ENCODE results near the gene TGM5.

TGM5 gene

DNA sequence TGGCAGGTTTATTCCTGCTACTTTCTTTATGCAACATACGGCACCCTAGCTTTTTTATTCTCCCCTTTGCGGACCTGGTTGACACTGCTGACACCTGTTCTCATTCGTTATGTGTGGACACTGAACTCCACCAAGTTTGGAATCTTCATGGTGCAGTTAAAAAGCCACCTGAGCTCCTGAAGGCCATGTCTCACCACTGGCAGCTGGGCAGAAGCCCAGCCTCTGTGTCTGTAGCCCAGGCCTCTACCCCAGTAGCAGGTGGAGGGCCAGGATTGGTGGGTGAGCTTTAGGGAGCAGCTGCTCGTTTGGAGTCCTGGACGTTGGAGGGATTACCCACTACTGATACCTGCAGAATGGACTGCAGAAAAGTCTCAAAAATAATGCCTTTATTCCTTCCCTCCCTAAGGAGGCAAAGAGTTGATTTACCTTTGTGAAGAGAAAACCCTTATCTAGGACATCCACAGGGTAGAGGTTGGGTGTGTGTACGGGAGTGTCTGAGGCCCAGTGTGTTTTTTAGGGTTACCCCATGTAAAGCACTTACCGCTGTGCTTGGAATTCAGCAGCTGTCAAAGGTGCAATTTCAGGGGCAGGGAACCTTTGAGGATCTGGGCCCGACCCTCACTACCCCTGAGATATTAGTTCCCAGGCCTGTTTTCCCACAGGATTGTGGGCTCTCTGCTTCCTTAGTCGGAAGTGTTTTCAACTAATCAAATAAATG is 82.2 kb downstream of the TGM5 start:
- Histone ChIP-seq H3K27me3 (ENCODE audit: control insufficient read depth in 1 of 2, insufficient read depth in 2 of 2, low read length in 2 of 2) (no peaks in the 10 kb centered on the region), H3K36me3 (ENCODE audit: control insufficient read depth in 1 of 2, insufficient read depth in 2 of 2, low read length in 2 of 2) (peaks cover 12 to 15% of the 10 kb centered on the region in 2 donors), H3K27ac (ENCODE audit: low read depth, low read length) (no peak overlapping the region), H3K9ac (ENCODE audit: low read depth in 1 of 2, low read length in 2 of 2) (no peak overlapping the region), H3K4me3 (ENCODE audit: low read depth in 1 of 2, low read length in 2 of 2) (no peak overlapping the region), H3K4me1 (ENCODE audit: control insufficient read depth in 1 of 2, insufficient read depth in 2 of 2, low read length in 2 of 2) (peaks cover 0 to 4% of the 10 kb centered on the region in 2 donors), H3K9me3 (ENCODE audit: control insufficient read depth in 1 of 2, low read length in 2 of 2) (no peaks in the 10 kb centered on the region)

DNA sequence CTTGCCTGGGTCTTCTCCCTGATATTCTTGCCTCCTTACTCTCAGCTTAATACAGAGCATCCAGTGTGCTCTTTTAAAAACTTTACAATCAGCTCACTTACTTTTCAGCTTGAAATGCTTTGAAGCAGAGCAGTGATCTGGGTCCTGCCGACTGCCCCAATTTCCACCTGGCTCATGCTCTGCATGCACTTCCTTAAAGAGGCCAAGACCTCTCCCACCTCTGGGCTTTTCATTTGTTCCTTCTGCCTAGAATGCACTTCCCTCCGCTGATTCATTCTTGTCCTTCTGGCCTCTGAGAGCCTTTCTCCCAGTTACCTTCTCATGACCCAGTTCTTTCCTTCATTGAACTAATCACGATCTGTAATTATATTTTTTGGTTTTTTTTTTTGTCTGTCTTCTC is 83.5 kb downstream of the TGM5 start:
- Histone ChIP-seq H3K4me1 (ENCODE audit: control insufficient read depth in 1 of 2, insufficient read depth in 2 of 2, low read length in 2 of 2) (peaks cover 0 to 4% of the 10 kb centered on the region in 2 donors), H3K27ac (ENCODE audit: low read depth, low read length) (no peak overlapping the region), H3K4me3 (ENCODE audit: low read depth in 1 of 2, low read length in 2 of 2) (no peak overlapping the region), H3K9me3 (ENCODE audit: control insufficient read depth in 1 of 2, low read length in 2 of 2) (no peaks in the 10 kb centered on the region), H3K9ac (ENCODE audit: low read depth in 1 of 2, low read length in 2 of 2) (no peak overlapping the region), H3K36me3 (ENCODE audit: control insufficient read depth in 1 of 2, insufficient read depth in 2 of 2, low read length in 2 of 2) (peaks cover 10 to 19% of the 10 kb centered on the region in 2 donors), H3K27me3 (ENCODE audit: control insufficient read depth in 1 of 2, insufficient read depth in 2 of 2, low read length in 2 of 2) (no peaks in the 10 kb centered on the region)

Measured in duodenal mucosa (tissue), 2 donors.